ENCODE measurements around the gene MAN1A1. TPM values are rescaled to one million over a fixed set of nuclear protein-coding genes. Genes with fewer than 3 reads are reported as not detected.

Gene MAN1A1
- total and polyA plus RNA-seq, 2 experiments from 2014 or later = 2.0 to 8.7 TPM

DNA sequence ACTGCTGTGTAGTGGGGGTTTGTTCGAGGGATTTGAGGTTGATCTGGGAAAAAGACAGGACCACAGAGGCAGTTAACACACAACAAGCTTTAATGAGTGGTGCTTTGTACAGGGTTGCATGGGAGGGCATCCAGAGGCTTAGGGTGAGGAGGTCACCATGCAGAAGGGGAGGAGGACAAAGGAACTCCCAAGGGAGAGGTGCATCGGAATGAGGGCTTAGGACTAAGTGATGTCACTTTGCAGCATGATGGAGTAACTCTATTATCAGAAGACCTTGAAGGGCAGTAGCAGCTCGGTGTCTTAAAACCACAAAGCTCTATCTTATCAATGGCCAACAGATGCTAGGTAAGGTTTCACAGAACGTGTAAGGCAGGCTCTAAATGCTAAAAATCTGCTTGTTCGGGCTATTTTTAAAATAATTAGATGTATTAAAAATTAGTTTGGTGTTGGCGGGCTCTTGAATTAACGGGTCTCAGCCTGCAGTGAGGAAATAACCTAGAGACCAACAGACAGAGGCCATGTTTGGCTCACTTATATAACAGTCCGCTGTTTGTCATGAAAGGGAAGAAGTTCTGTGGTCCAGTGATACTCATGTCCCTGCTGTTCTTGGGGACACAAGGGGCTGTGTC is 37.9 kb downstream of the MAN1A1 start (continued):
- TF ChIP-seq POLR2AphosphoS5 (IDR thresholded peaks at IDR 0.05; ENCODE audit: low read depth) = no peak
- TF ChIP-seq NANOG (IDR thresholded peaks at IDR 0.05; ENCODE audit: borderline replicate concordance) = no peak
- TF ChIP-seq ZNF331 (CRISPR knock-in tag; IDR thresholded peaks at IDR 0.05; ENCODE audit: low read depth) = no peak
- TF ChIP-seq, protein P1, sequence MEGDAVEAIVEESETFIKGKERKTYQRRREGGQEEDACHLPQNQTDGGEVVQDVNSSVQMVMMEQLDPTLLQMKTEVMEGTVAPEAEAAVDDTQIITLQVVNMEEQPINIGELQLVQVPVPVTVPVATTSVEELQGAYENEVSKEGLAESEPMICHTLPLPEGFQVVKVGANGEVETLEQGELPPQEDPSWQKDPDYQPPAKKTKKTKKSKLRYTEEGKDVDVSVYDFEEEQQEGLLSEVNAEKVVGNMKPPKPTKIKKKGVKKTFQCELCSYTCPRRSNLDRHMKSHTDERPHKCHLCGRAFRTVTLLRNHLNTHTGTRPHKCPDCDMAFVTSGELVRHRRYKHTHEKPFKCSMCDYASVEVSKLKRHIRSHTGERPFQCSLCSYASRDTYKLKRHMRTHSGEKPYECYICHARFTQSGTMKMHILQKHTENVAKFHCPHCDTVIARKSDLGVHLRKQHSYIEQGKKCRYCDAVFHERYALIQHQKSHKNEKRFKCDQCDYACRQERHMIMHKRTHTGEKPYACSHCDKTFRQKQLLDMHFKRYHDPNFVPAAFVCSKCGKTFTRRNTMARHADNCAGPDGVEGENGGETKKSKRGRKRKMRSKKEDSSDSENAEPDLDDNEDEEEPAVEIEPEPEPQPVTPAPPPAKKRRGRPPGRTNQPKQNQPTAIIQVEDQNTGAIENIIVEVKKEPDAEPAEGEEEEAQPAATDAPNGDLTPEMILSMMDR (conservative IDR thresholded peaks at IDR 0.05; ENCODE audit: low read depth in 2 of 2) = no peak
- no peak for TF ChIP-seq ZNF114 (CRISPR knock-in tag; IDR thresholded peaks at IDR 0.05)
- TF ChIP-seq, protein P2, sequence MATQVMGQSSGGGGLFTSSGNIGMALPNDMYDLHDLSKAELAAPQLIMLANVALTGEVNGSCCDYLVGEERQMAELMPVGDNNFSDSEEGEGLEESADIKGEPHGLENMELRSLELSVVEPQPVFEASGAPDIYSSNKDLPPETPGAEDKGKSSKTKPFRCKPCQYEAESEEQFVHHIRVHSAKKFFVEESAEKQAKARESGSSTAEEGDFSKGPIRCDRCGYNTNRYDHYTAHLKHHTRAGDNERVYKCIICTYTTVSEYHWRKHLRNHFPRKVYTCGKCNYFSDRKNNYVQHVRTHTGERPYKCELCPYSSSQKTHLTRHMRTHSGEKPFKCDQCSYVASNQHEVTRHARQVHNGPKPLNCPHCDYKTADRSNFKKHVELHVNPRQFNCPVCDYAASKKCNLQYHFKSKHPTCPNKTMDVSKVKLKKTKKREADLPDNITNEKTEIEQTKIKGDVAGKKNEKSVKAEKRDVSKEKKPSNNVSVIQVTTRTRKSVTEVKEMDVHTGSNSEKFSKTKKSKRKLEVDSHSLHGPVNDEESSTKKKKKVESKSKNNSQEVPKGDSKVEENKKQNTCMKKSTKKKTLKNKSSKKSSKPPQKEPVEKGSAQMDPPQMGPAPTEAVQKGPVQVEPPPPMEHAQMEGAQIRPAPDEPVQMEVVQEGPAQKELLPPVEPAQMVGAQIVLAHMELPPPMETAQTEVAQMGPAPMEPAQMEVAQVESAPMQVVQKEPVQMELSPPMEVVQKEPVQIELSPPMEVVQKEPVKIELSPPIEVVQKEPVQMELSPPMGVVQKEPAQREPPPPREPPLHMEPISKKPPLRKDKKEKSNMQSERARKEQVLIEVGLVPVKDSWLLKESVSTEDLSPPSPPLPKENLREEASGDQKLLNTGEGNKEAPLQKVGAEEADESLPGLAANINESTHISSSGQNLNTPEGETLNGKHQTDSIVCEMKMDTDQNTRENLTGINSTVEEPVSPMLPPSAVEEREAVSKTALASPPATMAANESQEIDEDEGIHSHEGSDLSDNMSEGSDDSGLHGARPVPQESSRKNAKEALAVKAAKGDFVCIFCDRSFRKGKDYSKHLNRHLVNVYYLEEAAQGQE (IDR thresholded peaks at IDR 0.05; ENCODE audit: unreplicated experiment) = no peak

DNA sequence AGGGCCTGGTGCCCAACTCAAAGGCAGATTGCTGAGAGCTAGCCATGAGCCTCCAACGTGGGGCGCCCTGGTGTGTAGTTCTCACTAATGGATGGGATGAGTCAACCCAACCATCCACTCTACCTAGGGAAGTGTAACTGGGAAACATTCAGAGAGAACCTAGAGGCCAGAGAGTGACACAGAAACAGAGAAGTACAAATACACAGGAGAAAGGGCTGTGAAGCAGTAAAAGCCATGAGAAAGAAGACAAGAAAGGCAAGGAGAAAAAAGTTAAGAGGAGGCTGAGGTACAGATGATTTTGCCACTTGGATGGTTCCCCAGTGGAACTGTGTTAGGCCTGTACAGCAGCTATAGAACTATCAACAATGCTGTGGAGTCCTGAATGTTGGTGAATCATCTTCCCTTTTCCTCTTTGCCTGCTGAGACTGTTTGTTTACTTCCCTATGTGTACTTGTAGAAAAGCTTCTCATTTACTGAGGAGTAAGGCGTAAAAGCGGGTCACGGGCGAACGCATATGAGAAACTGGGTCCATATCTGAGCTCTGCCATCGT is 39.0 kb downstream of the MAN1A1 start:
- no peak overlapping the region for H2AFZ ChIP-seq
- Mint-ChIP-seq H3K9me3 (no peaks in the 10 kb centered on the region), H3K4me1 (peaks cover 14% of the 10 kb centered on the region), H3K27ac (no peak overlapping the region), H3K36me3 (ENCODE audit: low read depth) (no peaks in the 10 kb centered on the region), H3K27me3 (ENCODE audit: insufficient read depth, low read depth, poor library complexity) (no peaks in the 10 kb centered on the region), H3K4me3 (no peak overlapping the region)
- no peak for ATAC-seq
- H3K4me3 ChIP-seq = no peak overlapping the region
- H3K4me2 ChIP-seq = no peak overlapping the region
- no peaks in the 10 kb centered on the region for H3K4me1 ChIP-seq (ENCODE audit: insufficient read depth)
- no peaks in the 10 kb centered on the region for H3F3A ChIP-seq (replicated peaks; ENCODE audit: low read depth)
- H3K27me3 ChIP-seq (ENCODE audit: insufficient read depth) = no peaks in the 10 kb centered on the region
- no peak for DNase-seq (ENCODE audit: low spot score)
- no peaks in the 10 kb centered on the region for H3K9me2 ChIP-seq (ENCODE audit: insufficient read depth)
- H3K79me2 ChIP-seq (replicated peaks; ENCODE audit: insufficient read depth) = no peaks in the 10 kb centered on the region
- no peaks in the 10 kb centered on the region for H4K20me1 ChIP-seq (replicated peaks; ENCODE audit: insufficient read depth)
- H3K36me3 ChIP-seq (ENCODE audit: insufficient read depth) = no peaks in the 10 kb centered on the region
- no peak overlapping the region for H3K27ac ChIP-seq (ENCODE audit: low read depth)
- TF ChIP-seq, protein P3, sequence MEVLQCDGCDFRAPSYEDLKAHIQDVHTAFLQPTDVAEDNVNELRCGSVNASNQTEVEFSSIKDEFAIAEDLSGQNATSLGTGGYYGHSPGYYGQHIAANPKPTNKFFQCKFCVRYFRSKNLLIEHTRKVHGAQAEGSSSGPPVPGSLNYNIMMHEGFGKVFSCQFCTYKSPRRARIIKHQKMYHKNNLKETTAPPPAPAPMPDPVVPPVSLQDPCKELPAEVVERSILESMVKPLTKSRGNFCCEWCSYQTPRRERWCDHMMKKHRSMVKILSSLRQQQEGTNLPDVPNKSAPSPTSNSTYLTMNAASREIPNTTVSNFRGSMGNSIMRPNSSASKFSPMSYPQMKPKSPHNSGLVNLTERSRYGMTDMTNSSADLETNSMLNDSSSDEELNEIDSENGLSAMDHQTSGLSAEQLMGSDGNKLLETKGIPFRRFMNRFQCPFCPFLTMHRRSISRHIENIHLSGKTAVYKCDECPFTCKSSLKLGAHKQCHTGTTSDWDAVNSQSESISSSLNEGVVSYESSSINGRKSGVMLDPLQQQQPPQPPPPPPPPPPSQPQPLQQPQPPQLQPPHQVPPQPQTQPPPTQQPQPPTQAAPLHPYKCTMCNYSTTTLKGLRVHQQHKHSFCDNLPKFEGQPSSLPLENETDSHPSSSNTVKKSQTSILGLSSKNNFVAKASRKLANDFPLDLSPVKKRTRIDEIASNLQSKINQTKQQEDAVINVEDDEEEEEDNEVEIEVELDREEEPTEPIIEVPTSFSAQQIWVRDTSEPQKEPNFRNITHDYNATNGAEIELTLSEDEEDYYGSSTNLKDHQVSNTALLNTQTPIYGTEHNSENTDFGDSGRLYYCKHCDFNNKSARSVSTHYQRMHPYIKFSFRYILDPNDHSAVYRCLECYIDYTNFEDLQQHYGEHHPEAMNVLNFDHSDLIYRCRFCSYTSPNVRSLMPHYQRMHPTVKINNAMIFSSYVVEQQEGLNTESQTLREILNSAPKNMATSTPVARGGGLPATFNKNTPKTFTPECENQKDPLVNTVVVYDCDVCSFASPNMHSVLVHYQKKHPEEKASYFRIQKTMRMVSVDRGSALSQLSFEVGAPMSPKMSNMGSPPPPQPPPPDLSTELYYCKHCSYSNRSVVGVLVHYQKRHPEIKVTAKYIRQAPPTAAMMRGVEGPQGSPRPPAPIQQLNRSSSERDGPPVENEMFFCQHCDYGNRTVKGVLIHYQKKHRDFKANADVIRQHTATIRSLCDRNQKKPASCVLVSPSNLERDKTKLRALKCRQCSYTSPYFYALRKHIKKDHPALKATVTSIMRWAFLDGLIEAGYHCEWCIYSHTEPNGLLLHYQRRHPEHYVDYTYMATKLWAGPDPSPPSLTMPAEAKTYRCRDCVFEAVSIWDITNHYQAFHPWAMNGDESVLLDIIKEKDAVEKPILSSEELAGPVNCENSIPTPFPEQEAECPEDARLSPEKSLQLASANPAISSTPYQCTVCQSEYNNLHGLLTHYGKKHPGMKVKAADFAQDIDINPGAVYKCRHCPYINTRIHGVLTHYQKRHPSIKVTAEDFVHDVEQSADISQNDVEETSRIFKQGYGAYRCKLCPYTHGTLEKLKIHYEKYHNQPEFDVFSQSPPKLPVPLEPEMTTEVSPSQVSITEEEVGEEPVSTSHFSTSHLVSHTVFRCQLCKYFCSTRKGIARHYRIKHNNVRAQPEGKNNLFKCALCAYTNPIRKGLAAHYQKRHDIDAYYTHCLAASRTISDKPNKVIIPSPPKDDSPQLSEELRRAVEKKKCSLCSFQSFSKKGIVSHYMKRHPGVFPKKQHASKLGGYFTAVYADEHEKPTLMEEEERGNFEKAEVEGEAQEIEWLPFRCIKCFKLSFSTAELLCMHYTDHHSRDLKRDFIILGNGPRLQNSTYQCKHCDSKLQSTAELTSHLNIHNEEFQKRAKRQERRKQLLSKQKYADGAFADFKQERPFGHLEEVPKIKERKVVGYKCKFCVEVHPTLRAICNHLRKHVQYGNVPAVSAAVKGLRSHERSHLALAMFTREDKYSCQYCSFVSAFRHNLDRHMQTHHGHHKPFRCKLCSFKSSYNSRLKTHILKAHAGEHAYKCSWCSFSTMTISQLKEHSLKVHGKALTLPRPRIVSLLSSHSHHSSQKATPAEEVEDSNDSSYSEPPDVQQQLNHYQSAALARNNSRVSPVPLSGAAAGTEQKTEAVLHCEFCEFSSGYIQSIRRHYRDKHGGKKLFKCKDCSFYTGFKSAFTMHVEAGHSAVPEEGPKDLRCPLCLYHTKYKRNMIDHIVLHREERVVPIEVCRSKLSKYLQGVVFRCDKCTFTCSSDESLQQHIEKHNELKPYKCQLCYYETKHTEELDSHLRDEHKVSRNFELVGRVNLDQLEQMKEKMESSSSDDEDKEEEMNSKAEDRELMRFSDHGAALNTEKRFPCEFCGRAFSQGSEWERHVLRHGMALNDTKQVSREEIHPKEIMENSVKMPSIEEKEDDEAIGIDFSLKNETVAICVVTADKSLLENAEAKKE (CRISPR knock-in tag; IDR thresholded peaks at IDR 0.05) = no peak
- TF ChIP-seq CREB1 (CRISPR knock-in tag; IDR thresholded peaks at IDR 0.05; ENCODE audit: low read depth) (no peak), EZH2 (IDR thresholded peaks at IDR 0.05; ENCODE audit: low read depth, unreplicated experiment) (no peak)
- TF ChIP-seq, protein P2 (IDR thresholded peaks at IDR 0.05; ENCODE audit: unreplicated experiment) = no peak
